ENCODE results near the gene TCF7.

TCF7 gene

GRCh38 chr5:134133188-134133994, 18.9 kb downstream of the TCF7 start:
- Mint-ChIP-seq H3K27ac (peak overlapping the region; percentile 95), H3K4me3 (peak overlapping the region; percentile 61), H3K27me3 (no peaks in the 10 kb centered on the region), H3K9me3 (no peaks in the 10 kb centered on the region), H3K4me1 (peaks cover 97% of the 10 kb centered on the region), H3K36me3 (peaks cover 79% of the 10 kb centered on the region)
- peak; percentile 24 for DNase-seq
- CTCF ChIA-PET = interaction anchor here (1.0 to 35.0 kb wide), 3 partner anchors 64 to 93 kb away, joined by 3 to 743 read pairs (median 4); no protein-coding TSS in a partner anchor

GRCh38 chr5:134133995-134134541, 19.6 kb downstream of the TCF7 start:
- Mint-ChIP-seq H3K36me3 (peaks cover 77% of the 10 kb centered on the region), H3K27me3 (no peaks in the 10 kb centered on the region), H3K27ac (peak overlapping the region; percentile 86), H3K4me1 (peaks cover 97% of the 10 kb centered on the region), H3K4me3 (no peak overlapping the region), H3K9me3 (no peaks in the 10 kb centered on the region)
- CTCF ChIA-PET = interaction anchor here (1.0 to 35.0 kb wide), 3 partner anchors 44 to 94 kb away, joined by 3 to 743 read pairs (median 4); no protein-coding TSS in a partner anchor
- DNase-seq = no peak

GRCh38 chr5:134135091-134135655, 20.7 kb downstream of the TCF7 start:
- Mint-ChIP-seq H3K4me1 (peaks cover 97% of the 10 kb centered on the region), H3K27me3 (no peaks in the 10 kb centered on the region), H3K36me3 (peaks cover 75% of the 10 kb centered on the region), H3K4me3 (no peak overlapping the region), H3K9me3 (no peaks in the 10 kb centered on the region), H3K27ac (peak overlapping the region; percentile 65)
- DNase-seq = peak; percentile 18
- CTCF ChIA-PET = interaction anchor here (0.9 to 35.0 kb wide), 3 partner anchors 43 to 95 kb away, joined by 3 to 743 read pairs (median 3); no protein-coding TSS in a partner anchor

- peaks cover 77% of the 10 kb centered on the region for H3K36me3 Mint-ChIP-seq
These were observed 21.7 kb downstream of the TCF7 start for GRCh38 chr5:134136221-134136631.

GRCh38 chr5:134136771-134137170, 22.3 kb downstream of the TCF7 start:
- no peak overlapping the region for H3K4me3 Mint-ChIP-seq
- peak overlapping the region; percentile 82 for H3K27ac Mint-ChIP-seq
- peaks cover 96% of the 10 kb centered on the region for H3K4me1 Mint-ChIP-seq
- peaks cover 78% of the 10 kb centered on the region for H3K36me3 Mint-ChIP-seq
- CTCF ChIA-PET = interaction anchor here (4.4 to 35.0 kb wide), 2 partner anchors 97 to 111 kb away, joined by 19 to 743 read pairs; no protein-coding TSS in a partner anchor
- H3K9me3 Mint-ChIP-seq = no peaks in the 10 kb centered on the region
- no peaks in the 10 kb centered on the region for H3K27me3 Mint-ChIP-seq
- DNase-seq = no peak

More at GRCh38 chr5:134136221-134136631, 21.7 kb downstream of the TCF7 start:
- Mint-ChIP-seq H3K4me3 (no peak overlapping the region), H3K4me1 (peaks cover 96% of the 10 kb centered on the region), H3K9me3 (no peaks in the 10 kb centered on the region), H3K27ac (peak overlapping the region; percentile 82), H3K27me3 (no peaks in the 10 kb centered on the region)
- CTCF ChIA-PET = interaction anchor here (0.9 to 35.0 kb wide), 2 partner anchors 69 to 96 kb away, joined by 3 to 743 read pairs; no protein-coding TSS in a partner anchor
- DNase-seq = no peak

GRCh38 chr5:134138416-134139376, 24.2 kb downstream of the TCF7 start:
- Mint-ChIP-seq H3K9me3 (no peaks in the 10 kb centered on the region), H3K27me3 (no peaks in the 10 kb centered on the region), H3K36me3 (peaks cover 76% of the 10 kb centered on the region), H3K4me3 (no peak overlapping the region), H3K27ac (peak overlapping the region; percentile 64), H3K4me1 (peaks cover 80% of the 10 kb centered on the region)
- DNase-seq = peak; percentile 45
- CTCF ChIA-PET = interaction anchor here (0.6 to 35.0 kb wide), 6 partner anchors 51 to 482 kb away, joined by 3 to 743 read pairs (median 12); no protein-coding TSS in a partner anchor

- peak overlapping the region; percentile 72 for H3K27ac Mint-ChIP-seq
- peaks cover 80% of the 10 kb centered on the region for H3K36me3 Mint-ChIP-seq
- no peak overlapping the region for H3K4me3 Mint-ChIP-seq
These were observed 24.9 kb downstream of the TCF7 start for GRCh38 chr5:134139377-134139851.

GRCh38 chr5:134139891-134140469, 25.5 kb downstream of the TCF7 start:
- H3K4me1 Mint-ChIP-seq = peaks cover 75% of the 10 kb centered on the region
- no peaks in the 10 kb centered on the region for H3K9me3 Mint-ChIP-seq
- H3K27me3 Mint-ChIP-seq = no peaks in the 10 kb centered on the region
- peak; percentile 18 for DNase-seq
- no peak overlapping the region for H3K4me3 Mint-ChIP-seq
- CTCF ChIA-PET = interaction anchor here (1.1 to 35.0 kb wide), 8 partner anchors 30 to 114 kb away, joined by 3 to 743 read pairs (median 6); no protein-coding TSS in a partner anchor
- H3K27ac Mint-ChIP-seq = peak overlapping the region; percentile 72
- H3K36me3 Mint-ChIP-seq = peaks cover 81% of the 10 kb centered on the region

More at GRCh38 chr5:134139377-134139851, 24.9 kb downstream of the TCF7 start:
- CTCF ChIA-PET = interaction anchor here (1.4 to 35.0 kb wide), 5 partner anchors 52 to 113 kb away, joined by 3 to 743 read pairs (median 19); no protein-coding TSS in a partner anchor
- DNase-seq = no peak
- Mint-ChIP-seq H3K9me3 (no peaks in the 10 kb centered on the region), H3K27me3 (no peaks in the 10 kb centered on the region), H3K4me1 (peaks cover 75% of the 10 kb centered on the region)

- Mint-ChIP-seq H3K36me3 (peaks cover 74% of the 10 kb centered on the region), H3K27me3 (no peaks in the 10 kb centered on the region), H3K27ac (peak overlapping the region; percentile 72), H3K9me3 (no peaks in the 10 kb centered on the region), H3K4me3 (no peak overlapping the region), H3K4me1 (peaks cover 68% of the 10 kb centered on the region)
- peak; percentile 77 for DNase-seq
- CTCF ChIA-PET = interaction anchor here (0.8 to 35.0 kb wide), 9 partner anchors 18 to 115 kb away, joined by 3 to 743 read pairs (median 4); no protein-coding TSS in a partner anchor
These were observed 26.2 kb downstream of the TCF7 start for GRCh38 chr5:134140530-134141201.

GRCh38 chr5:134141331-134142050, 27.0 kb downstream of the TCF7 start:
- Mint-ChIP-seq H3K36me3 (peaks cover 76% of the 10 kb centered on the region), H3K4me3 (no peak overlapping the region), H3K4me1 (peaks cover 63% of the 10 kb centered on the region), H3K27ac (peak overlapping the region; percentile 63), H3K9me3 (no peaks in the 10 kb centered on the region), H3K27me3 (no peaks in the 10 kb centered on the region)
- CTCF ChIA-PET = interaction anchor here (0.8 to 35.0 kb wide), 10 partner anchors 17 to 116 kb away, joined by 3 to 743 read pairs (median 6); no protein-coding TSS in a partner anchor
- peak; percentile 42 for DNase-seq

- peaks cover 79% of the 10 kb centered on the region for H3K36me3 Mint-ChIP-seq
- H3K4me3 Mint-ChIP-seq = no peak overlapping the region
- no peaks in the 10 kb centered on the region for H3K9me3 Mint-ChIP-seq
- no peaks in the 10 kb centered on the region for H3K27me3 Mint-ChIP-seq
- CTCF ChIA-PET = interaction anchor here (1.3 to 35.0 kb wide), 4 partner anchors 69 to 115 kb away, joined by 3 to 743 read pairs (median 26); no protein-coding TSS in a partner anchor
- peaks cover 57% of the 10 kb centered on the region for H3K4me1 Mint-ChIP-seq
- peak; percentile 13 for DNase-seq
- peak overlapping the region; percentile 63 for H3K27ac Mint-ChIP-seq
These were observed 27.6 kb downstream of the TCF7 start for GRCh38 chr5:134142052-134142451.

Data from activated naive CD4-positive, alpha-beta T cell treated with anti-CD3 and anti-CD28 coated beads, Interleukin-2, amount 10 ng/mL, durations not matched to agents 7 days and 5 days (primary cell).